Stimulated activated effector memory CD8-positive, alpha-beta T cell treated with anti-CD3 and anti-CD28 coated beads, Interleukin-12 subunit alpha, Interleukin-12 subunit beta, amount 100 ng/mL, for 72 hours (primary cell): ENCODE results near the gene IL13RA1.
"Not testable (repeated sequence)": the region's sequence is repeated elsewhere in the genome, so short reads cannot be mapped to it uniquely, and the experiment has no call there.

Experiments used
- ATAC-seq: fragments of 150-1000 bp; cut with Tn5 transposase; 2 replicates; pipeline ENCODE4 v1.10.0; 2021
- DNase-seq, 2 donors: peaks; one replicate each; pipeline ENCODE4 v3.0.0; 2021 to 2022; ENCODE audit warnings: low spot score in 2 of 2
- H3K27ac Mint-ChIP-seq: one replicate; pipeline ENCODE4 v1.8.0; 2022; ENCODE audit warnings: mild to moderate bottlenecking, mixed read lengths
- H3K36me3 Mint-ChIP-seq: one replicate; pipeline ENCODE4 v1.8.0; 2022; ENCODE audit warnings: mild to moderate bottlenecking, mixed read lengths
- H3K4me1 Mint-ChIP-seq: one replicate; pipeline ENCODE4 v1.8.0; 2022; ENCODE audit warnings: mixed read lengths
- H3K4me3 Mint-ChIP-seq: one replicate; pipeline ENCODE4 v1.8.0; 2022; ENCODE audit warnings: mild to moderate bottlenecking, mixed read lengths
- H3K9me3 Mint-ChIP-seq: one replicate; pipeline ENCODE4 v1.8.0; 2022; ENCODE audit warnings: mixed read lengths

The IL13RA1 gene

DNA sequence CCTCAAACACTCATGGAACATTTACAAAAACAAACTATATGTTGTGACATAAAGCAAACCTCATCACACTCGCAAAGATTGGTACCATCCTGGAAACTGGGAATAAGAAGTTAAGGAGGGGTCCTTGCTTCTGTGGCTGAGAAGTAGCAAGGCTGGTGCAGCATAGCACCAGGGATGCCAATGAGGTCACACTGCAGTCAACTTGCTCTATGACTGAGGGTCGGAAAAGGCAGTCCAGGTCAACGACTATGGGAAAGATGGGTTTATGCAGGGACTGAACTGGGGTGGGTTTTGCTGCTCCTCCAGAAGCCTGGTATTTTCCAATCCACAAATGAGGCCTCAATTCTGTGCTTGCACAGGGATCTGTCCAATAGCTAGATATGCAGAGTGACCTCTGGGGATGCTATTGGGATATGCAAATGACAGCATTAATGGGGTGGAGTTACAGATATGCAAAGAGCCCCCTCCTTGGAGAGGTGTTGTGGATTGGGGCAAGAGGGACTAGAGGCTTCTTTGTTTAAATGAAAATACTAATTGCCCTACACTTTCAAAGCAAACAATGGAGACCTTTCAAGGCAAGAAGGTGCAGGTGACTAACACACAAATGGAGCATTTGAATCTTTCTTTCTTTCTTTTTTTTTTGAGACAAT lies 7.2 kb upstream of the IL13RA1 start:
- H3K27ac Mint-ChIP-seq = no peak overlapping the region
- no peaks in the 10 kb centered on the region for H3K36me3 Mint-ChIP-seq
- H3K9me3 Mint-ChIP-seq = no peaks in the 10 kb centered on the region
- ATAC-seq (no peak), DNase-seq (no peak)
- no peak overlapping the region for H3K4me3 Mint-ChIP-seq
- peaks cover 5% of the 10 kb centered on the region for H3K4me1 Mint-ChIP-seq

- Mint-ChIP-seq H3K27ac (no peak overlapping the region), H3K4me1 (peaks cover 12% of the 10 kb centered on the region)
Measured at GRCh38 chrX:118723376-118723775, 4.0 kb upstream of the IL13RA1 start.

DNA sequence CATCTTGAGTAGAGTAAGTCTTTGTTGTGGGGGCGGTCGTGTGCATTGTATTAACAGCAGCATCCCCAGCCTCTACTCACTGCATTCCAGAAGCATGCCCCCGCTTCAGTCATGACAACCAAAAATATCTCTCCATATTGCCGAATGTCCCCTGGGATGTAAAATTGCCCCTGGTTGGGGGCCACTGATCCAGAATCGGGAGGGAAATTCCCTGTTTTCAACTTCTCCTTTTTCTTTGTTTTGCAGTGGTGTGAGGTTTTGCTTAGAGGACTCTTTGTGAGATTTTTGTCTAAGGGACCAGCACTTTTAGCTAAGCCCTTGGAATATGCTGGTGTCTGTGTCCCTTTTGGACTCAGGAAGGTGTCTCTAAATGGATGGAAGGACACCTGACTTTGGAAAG lies 3.0 kb upstream of the IL13RA1 start:
- DNase-seq (no peak), ATAC-seq (no peak)
- H3K4me3 Mint-ChIP-seq = no peak overlapping the region
- H3K4me1 Mint-ChIP-seq = peaks cover 12% of the 10 kb centered on the region
- no peaks in the 10 kb centered on the region for H3K36me3 Mint-ChIP-seq
- H3K27ac Mint-ChIP-seq = no peak overlapping the region
- no peaks in the 10 kb centered on the region for H3K9me3 Mint-ChIP-seq

More at GRCh38 chrX:118723376-118723775, 4.0 kb upstream of the IL13RA1 start:
- Mint-ChIP-seq H3K36me3 (no peaks in the 10 kb centered on the region), H3K9me3 (no peaks in the 10 kb centered on the region), H3K4me3 (no peak overlapping the region)
- ATAC-seq = no peak
- no peak for DNase-seq

DNA sequence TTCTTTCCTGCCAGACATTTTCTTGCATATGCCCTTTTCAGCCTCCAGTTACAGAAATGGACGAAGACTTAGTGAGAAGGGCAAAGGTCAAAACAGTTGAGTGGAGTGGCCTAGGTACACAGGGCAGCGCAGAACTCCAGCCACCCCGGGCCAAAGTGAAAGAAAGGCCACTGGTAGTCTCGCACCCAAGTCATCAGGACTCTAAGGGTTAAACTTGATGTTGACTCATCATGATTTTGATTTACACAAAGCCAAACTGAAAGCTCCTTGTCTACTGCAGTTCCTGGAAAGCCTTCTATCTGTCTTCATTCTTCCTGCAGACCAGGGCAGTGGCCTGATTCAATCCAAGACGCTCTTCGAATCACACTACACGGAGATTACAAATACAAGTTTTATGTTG lies 2.6 kb upstream of the IL13RA1 start:
- ATAC-seq = no peak

DNA sequence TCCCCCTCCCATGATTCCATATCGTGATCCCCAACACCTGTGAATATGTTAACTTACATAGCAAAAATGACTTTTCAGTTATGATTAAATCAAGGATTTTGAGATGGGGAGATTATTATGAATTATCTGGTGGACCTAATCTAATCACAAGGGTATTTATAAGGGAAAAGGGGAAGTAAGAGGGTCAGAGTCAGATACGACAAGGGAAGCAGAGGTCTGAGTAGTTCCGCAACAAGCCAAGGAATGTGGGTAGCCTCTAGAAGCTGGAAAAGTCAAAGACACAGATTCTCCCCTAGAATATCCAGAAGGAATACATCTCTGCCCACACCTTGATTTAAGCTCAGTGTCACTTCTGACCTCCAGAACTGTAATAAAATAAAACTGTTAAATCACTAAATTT lies 1.0 kb upstream of the IL13RA1 start:
- Mint-ChIP-seq H3K36me3 (no peaks in the 10 kb centered on the region), H3K27ac (no peak overlapping the region), H3K9me3 (no peaks in the 10 kb centered on the region), H3K4me3 (peak overlapping the region; percentile 49), H3K4me1 (peaks cover 12% of the 10 kb centered on the region)
- no peak for ATAC-seq
- no peak for DNase-seq

More for the DNA sequence above, 2.6 kb upstream of the IL13RA1 start:
- H3K27ac Mint-ChIP-seq = no peak overlapping the region
- H3K4me1 Mint-ChIP-seq = peaks cover 12% of the 10 kb centered on the region
- no peak overlapping the region for H3K4me3 Mint-ChIP-seq
- no peaks in the 10 kb centered on the region for H3K36me3 Mint-ChIP-seq
- H3K9me3 Mint-ChIP-seq = no peaks in the 10 kb centered on the region
- no peak for DNase-seq

- DNase-seq = no peak
- Mint-ChIP-seq H3K4me3 (peak overlapping the region; percentile 49), H3K27ac (no peak overlapping the region), H3K4me1 (peaks cover 12% of the 10 kb centered on the region), H3K36me3 (no peaks in the 10 kb centered on the region), H3K9me3 (no peaks in the 10 kb centered on the region)
- peak; percentile 16 for ATAC-seq
Measured at GRCh38 chrX:118727686-118728339, 407 bp downstream of the IL13RA1 start.

- Mint-ChIP-seq H3K4me1 (peaks cover 12% of the 10 kb centered on the region), H3K9me3 (no peaks in the 10 kb centered on the region), H3K36me3 (no peaks in the 10 kb centered on the region), H3K4me3 (no peak overlapping the region), H3K27ac (no peak overlapping the region)
- no peak for DNase-seq
- no peak for ATAC-seq
Measured at GRCh38 chrX:118729042-118729652, 1.7 kb downstream of the IL13RA1 start.

GRCh38 chrX:118730500-118731247 lies 3.3 kb downstream of the IL13RA1 start:
- H3K36me3 Mint-ChIP-seq = no peaks in the 10 kb centered on the region
- DNase-seq (no peak), ATAC-seq (no peak)
- no peak overlapping the region for H3K27ac Mint-ChIP-seq
- no peak overlapping the region for H3K4me3 Mint-ChIP-seq
- no peaks in the 10 kb centered on the region for H3K9me3 Mint-ChIP-seq
- H3K4me1 Mint-ChIP-seq = peaks cover 12% of the 10 kb centered on the region

- H3K4me3 Mint-ChIP-seq, H3K36me3 Mint-ChIP-seq, DNase-seq, ATAC-seq, H3K9me3 Mint-ChIP-seq, H3K27ac Mint-ChIP-seq: not testable (repeated sequence)
- H3K4me1 Mint-ChIP-seq = peaks cover 16% of the 10 kb centered on the region
Measured at GRCh38 chrX:118732551-118732950, 5.1 kb downstream of the IL13RA1 start.

DNA sequence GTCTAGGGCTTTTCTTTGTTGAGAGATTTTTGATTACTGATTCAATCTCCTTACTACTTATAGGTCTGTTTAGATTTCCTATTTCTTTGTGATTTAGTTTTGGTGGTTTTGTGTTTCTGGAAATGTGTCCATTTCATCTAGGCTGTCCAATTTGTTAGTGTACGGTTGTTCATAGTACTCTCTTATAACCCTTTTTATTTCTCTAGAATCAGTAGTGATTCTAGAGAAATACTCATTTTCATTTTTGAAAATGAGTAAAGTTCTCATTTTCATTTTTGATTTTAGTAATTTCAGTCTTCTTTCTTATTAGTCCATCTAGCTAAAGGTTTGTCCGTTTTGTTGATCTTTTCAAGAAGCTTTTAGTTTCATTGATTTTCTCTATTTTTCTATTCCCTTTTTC lies 7.5 kb downstream of the IL13RA1 start:
- DNase-seq = no peak
- no peak overlapping the region for H3K4me3 Mint-ChIP-seq
- peaks cover 16% of the 10 kb centered on the region for H3K4me1 Mint-ChIP-seq
- peak; percentile 69 for ATAC-seq
- no peak overlapping the region for H3K27ac Mint-ChIP-seq
- H3K9me3 Mint-ChIP-seq = no peaks in the 10 kb centered on the region
- H3K36me3 Mint-ChIP-seq = no peaks in the 10 kb centered on the region

DNA sequence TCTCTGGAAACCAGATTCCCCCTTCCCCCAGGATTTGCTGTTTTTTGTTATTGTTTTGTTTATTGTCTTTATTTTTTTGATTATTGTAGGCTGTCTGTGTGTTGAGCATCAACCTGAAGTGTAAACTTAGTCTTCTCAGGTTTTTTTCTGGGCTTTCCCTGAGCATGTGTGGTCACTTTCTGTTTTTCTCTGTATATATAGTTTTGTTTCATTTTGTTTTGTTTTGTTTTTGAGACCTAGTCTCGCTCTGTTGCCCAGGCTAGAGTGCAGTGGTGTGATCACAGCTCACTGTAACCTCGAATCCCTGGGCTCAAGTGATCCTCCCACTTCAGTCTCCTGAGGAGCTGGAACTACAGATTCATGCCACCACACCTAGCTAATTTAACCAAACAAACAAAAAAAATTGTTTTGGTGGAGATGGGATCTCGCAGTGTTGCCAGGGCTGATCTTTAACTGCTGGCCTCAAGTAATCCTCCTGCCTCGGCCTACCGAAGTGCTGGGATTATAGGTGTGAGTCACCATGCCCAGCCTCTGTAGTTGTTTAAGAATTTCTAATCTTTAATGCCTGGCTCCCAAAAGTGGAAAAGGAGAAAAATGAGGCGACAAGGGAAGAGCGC lies 9.1 kb downstream of the IL13RA1 start:
- DNase-seq (no peak), ATAC-seq (peak; percentile 47)
- Mint-ChIP-seq H3K4me3 (no peak overlapping the region), H3K27ac (no peak overlapping the region), H3K36me3 (no peaks in the 10 kb centered on the region), H3K4me1 (peaks cover 16% of the 10 kb centered on the region), H3K9me3 (no peaks in the 10 kb centered on the region)

DNA sequence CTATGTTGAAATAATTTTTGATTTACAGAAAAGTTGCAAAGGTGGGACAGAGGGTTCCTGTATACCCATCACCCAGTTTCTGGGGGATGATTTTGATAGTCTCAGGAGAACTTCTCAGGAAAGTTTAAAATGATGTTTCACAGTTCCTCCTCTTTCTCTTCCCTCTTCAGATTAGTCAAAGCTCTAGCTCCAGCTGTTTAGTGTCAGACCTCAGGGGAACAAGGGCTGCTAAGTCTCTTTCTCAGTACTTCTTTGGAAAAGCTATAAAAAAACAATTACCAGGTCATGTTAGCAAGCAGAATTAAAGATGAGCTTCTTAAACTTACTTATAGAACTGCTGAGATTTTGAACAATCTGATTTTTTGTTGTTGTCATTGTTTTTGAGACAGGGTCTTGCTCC lies 12.2 kb downstream of the IL13RA1 start:
- Mint-ChIP-seq H3K27ac (no peak overlapping the region), H3K9me3 (no peaks in the 10 kb centered on the region), H3K36me3 (no peaks in the 10 kb centered on the region), H3K4me3 (no peak overlapping the region), H3K4me1 (peaks cover 15% of the 10 kb centered on the region)
- ATAC-seq = no peak
- no peak for DNase-seq

DNA sequence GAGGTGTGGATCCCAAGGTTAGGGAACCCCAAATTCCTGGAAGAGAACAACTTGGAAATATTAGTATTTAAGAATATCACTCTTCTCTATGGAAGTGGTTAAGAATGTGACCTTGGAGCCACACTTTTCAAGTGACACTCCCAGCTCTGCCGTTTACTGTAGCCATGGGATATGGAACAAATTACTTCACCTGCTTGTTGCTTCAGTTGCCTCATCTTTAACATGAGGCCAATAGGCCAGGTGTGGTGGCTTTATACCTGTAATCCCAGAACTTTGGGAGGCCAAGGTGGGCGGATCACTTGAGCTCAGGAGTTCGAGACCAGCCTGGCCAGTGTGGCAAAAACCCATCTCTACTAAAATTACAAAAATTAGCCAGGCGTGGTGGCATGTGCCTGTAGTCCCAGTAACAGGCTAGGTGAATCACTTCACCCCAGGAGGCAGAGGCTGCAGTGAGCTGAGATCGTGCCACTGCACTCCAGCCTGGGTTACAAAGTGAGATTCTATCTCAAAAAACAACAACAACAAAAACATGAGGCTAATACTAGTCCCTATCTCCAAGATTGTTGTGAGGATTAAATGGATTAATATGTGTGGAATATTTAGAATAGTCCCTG lies 13.0 kb downstream of the IL13RA1 start:
- Mint-ChIP-seq H3K27ac (no peak overlapping the region), H3K4me3 (no peak overlapping the region), H3K9me3 (no peaks in the 10 kb centered on the region), H3K36me3 (no peaks in the 10 kb centered on the region), H3K4me1 (peaks cover 11% of the 10 kb centered on the region)
- DNase-seq (no peak), ATAC-seq (no peak)

GRCh38 chrX:118742176-118742575 lies 14.8 kb downstream of the IL13RA1 start:
- H3K9me3 Mint-ChIP-seq = no peaks in the 10 kb centered on the region
- H3K4me1 Mint-ChIP-seq = no peaks in the 10 kb centered on the region
- ATAC-seq = no peak
- H3K36me3 Mint-ChIP-seq = no peaks in the 10 kb centered on the region
- H3K4me3 Mint-ChIP-seq = no peak overlapping the region
- H3K27ac Mint-ChIP-seq = no peak overlapping the region
- DNase-seq = no peak

- H3K36me3 Mint-ChIP-seq = no peaks in the 10 kb centered on the region
- ATAC-seq (no peak), DNase-seq (no peak)
- no peak overlapping the region for H3K27ac Mint-ChIP-seq
- H3K4me1 Mint-ChIP-seq = no peaks in the 10 kb centered on the region
- H3K4me3 Mint-ChIP-seq = no peak overlapping the region
- no peaks in the 10 kb centered on the region for H3K9me3 Mint-ChIP-seq
Measured at GRCh38 chrX:118745570-118745969, 18.2 kb downstream of the IL13RA1 start.
